ENCODE data around the gene ANXA1.

DNA sequence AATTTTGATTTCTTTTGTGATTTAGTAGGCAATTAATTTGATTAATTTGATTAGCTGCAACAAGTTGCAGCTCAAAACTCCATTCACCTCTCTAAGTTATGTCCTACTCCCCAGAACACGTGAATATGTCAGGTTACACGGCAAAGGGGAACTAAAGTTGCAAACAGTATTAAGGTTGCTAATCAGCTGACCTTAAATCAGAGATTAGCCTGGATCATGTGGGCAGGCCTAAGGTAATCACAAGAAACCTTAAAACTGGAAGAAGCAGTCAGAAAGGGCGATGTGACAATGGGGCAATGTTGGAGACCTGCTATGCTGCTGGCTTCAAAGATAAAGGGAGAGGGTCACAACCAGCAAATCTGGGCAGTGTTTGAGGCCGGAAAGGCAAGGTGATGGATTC lies 47.3 kb upstream of the ANXA1 start:
- TF ChIP-seq POLR2A (IDR thresholded peaks at IDR 0.05): no peak
- TF ChIP-seq, protein P1, sequence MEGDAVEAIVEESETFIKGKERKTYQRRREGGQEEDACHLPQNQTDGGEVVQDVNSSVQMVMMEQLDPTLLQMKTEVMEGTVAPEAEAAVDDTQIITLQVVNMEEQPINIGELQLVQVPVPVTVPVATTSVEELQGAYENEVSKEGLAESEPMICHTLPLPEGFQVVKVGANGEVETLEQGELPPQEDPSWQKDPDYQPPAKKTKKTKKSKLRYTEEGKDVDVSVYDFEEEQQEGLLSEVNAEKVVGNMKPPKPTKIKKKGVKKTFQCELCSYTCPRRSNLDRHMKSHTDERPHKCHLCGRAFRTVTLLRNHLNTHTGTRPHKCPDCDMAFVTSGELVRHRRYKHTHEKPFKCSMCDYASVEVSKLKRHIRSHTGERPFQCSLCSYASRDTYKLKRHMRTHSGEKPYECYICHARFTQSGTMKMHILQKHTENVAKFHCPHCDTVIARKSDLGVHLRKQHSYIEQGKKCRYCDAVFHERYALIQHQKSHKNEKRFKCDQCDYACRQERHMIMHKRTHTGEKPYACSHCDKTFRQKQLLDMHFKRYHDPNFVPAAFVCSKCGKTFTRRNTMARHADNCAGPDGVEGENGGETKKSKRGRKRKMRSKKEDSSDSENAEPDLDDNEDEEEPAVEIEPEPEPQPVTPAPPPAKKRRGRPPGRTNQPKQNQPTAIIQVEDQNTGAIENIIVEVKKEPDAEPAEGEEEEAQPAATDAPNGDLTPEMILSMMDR (IDR thresholded peaks at IDR 0.05 in 8 of 11, conservative IDR thresholded peaks at IDR 0.05 in 3 of 11): no peak
